GM13976 (cell line): Measurements from ENCODE around the gene ATP6V1C2.

ENCODE experiments used
- DNase-seq: peaks from one replicate; pipeline ENCODE4 v3.0.0; 2012; ENCODE audit warnings: low spot score
- CTCF ChIP-seq: IDR thresholded peaks from 2 replicates; pipeline ENCODE4 v1.5.1; 2012; ENCODE audit warnings: borderline replicate concordance, mild to moderate bottlenecking; ENCODE audit not compliant: insufficient read depth; ENCODE audit errors: extremely low read depth, missing control alignments, control extremely low read depth
- in situ Hi-C: fragments of 300-500 bp; cut with MboI; formaldehyde crosslinking; loops from one replicate; pipeline ENCODE4 v1.12.0; 2022; ENCODE audit warnings: low sequenced_read_pairs, mixed read lengths, inconsistent platforms; ENCODE audit not compliant: unreplicated experiment

The ATP6V1C2 gene

GRCh38 chr2:10721396-10722251, at the start of gene ATP6V1C2:
ATP6V1C2 (plus strand) TSS chr2:10721630; CDS start chr2:10722850, 1,220 bp downstream.
- no peak for TF ChIP-seq CTCF
- DNase-seq: peak; percentile 85
- in situ Hi-C loops: no loop called here

- no peak for DNase-seq
These were observed 46.3 kb upstream of the ATP6V1C2 start for GRCh38 chr2:10675131-10675530.

GRCh38 chr2:10678225-10678624, 43.2 kb upstream of the ATP6V1C2 start:
- no peak for TF ChIP-seq CTCF
- no peak for DNase-seq
- in situ Hi-C loops: no loop called here

More at GRCh38 chr2:10675131-10675530, 46.3 kb upstream of the ATP6V1C2 start:
- no peak for TF ChIP-seq CTCF
- in situ Hi-C loops: no loop called here

GRCh38 chr2:10680214-10680613, 41.2 kb upstream of the ATP6V1C2 start:
- no peak for TF ChIP-seq CTCF
- in situ Hi-C loops: no loop called here
- no peak for DNase-seq

- TF ChIP-seq CTCF: no peak
- DNase-seq: no peak
- in situ Hi-C loops: no loop called here
These were observed 40.5 kb upstream of the ATP6V1C2 start for GRCh38 chr2:10680957-10681356.

- TF ChIP-seq CTCF: no peak
- in situ Hi-C loops: no loop called here
- no peak for DNase-seq
These were observed 35.2 kb upstream of the ATP6V1C2 start for GRCh38 chr2:10686176-10686730.
